Keratinocyte (primary cell): ENCODE results near the gene UGP2. TPM values are rescaled to one million over a fixed set of nuclear protein-coding genes. Genes with fewer than 3 reads are reported as not detected.
A peak's percentile ranks its signal among the peaks of the same experiment; 100 is the strongest.

ENCODE experiments used
- DNase-seq: peaks from one replicate; pipeline ENCODE4 v3.0.0-alpha.2; 2011; ENCODE audit warnings: low read depth, missing footprints, low spot score
- FAIRE-seq: peaks from 2 replicates; lab custom pipeline; 2011; peaks lifted over from hg19 to GRCh38; lab: Jason Lieb, UNC
- H2AFZ ChIP-seq: 2 replicates; pipeline ENCODE4 v1.6.0; 2012; ENCODE audit warnings: low read length, control low read depth, inconsistent platforms; ENCODE audit not compliant: control insufficient read depth
- H3K27ac ChIP-seq: 2 replicates; pipeline ENCODE4 v1.5.1; 2011; ENCODE audit warnings: low read length; ENCODE audit not compliant: control insufficient read depth, insufficient read depth
- H3K27me3 ChIP-seq: 3 replicates; pipeline ENCODE4 v1.6.0; 2011; ENCODE audit warnings: low read length; ENCODE audit not compliant: control insufficient read depth, insufficient read depth; ENCODE audit errors: extremely low read depth
- H3K36me3 ChIP-seq, 2 experiments: 2 replicates in 1 of 2; 3 replicates in 1 of 2; pipeline ENCODE4 v1.5.1; 2011; ENCODE audit warnings: low read length in 2 of 2, mild to moderate bottlenecking in 1 of 2; ENCODE audit not compliant: control insufficient read depth in 2 of 2, insufficient read depth in 2 of 2; ENCODE audit errors: extremely low read depth in 1 of 2
- H3K4me1 ChIP-seq: 3 replicates; pipeline ENCODE4 v1.5.1; 2011; ENCODE audit warnings: low read length; ENCODE audit not compliant: control insufficient read depth, insufficient read depth; ENCODE audit errors: extremely low read depth
- H3K4me2 ChIP-seq: 3 replicates; pipeline ENCODE4 v1.6.0; 2011; ENCODE audit warnings: low read depth, low read length; ENCODE audit not compliant: control insufficient read depth, insufficient read depth; ENCODE audit errors: extremely low read depth
- H3K4me3 ChIP-seq, 3 experiments: fragments of 200-600 bp in 1 of 3; sonication (generic) in 1 of 3; 2 replicates in 2 of 3; 3 replicates in 1 of 3; pipeline ENCODE4 v1.5.1; 2011 to 2016; ENCODE audit warnings: low read length in 3 of 3, mild to moderate bottlenecking in 3 of 3, control low read depth in 2 of 3, inconsistent platforms in 1 of 3, low read depth in 1 of 3, mixed read lengths in 1 of 3, mixed run types in 1 of 3, moderate library complexity in 1 of 3; ENCODE audit not compliant: control insufficient read depth in 2 of 3, insufficient read depth in 2 of 3; ENCODE audit errors: extremely low read depth in 1 of 3
- H3K79me2 ChIP-seq: 2 replicates; pipeline ENCODE4 v1.6.0; 2012; ENCODE audit warnings: low read length; ENCODE audit not compliant: control insufficient read depth, insufficient read depth
- H3K9ac ChIP-seq: 3 replicates; pipeline ENCODE4 v1.6.0; 2011; ENCODE audit warnings: low read length; ENCODE audit not compliant: control insufficient read depth, insufficient read depth; ENCODE audit errors: extremely low read depth
- H3K9me1 ChIP-seq: 3 replicates; pipeline ENCODE4 v1.6.0; 2011; ENCODE audit warnings: low read length; ENCODE audit not compliant: control insufficient read depth, insufficient read depth; ENCODE audit errors: extremely low read depth
- H3K9me3 ChIP-seq: 2 replicates; pipeline ENCODE4 v1.5.1; 2012; ENCODE audit warnings: low read depth, low read length; ENCODE audit not compliant: control insufficient read depth
- H4K20me1 ChIP-seq: 3 replicates; pipeline ENCODE4 v1.6.0; 2011; ENCODE audit warnings: low read length; ENCODE audit not compliant: control insufficient read depth, insufficient read depth; ENCODE audit errors: extremely low read depth
- EZH2 ChIP-seq: IDR thresholded peaks from one replicate; pipeline ENCODE4 v1.6.1; 2012; ENCODE audit warnings: inconsistent platforms, mild to moderate bottlenecking, low read length, moderate library complexity
- dilution Hi-C: fragments of 300-500 bp; cut with MboI; formaldehyde crosslinking; loops from one replicate; pipeline ENCODE4 v1.7.0; 2020; ENCODE audit warnings: low sequenced_read_pairs; ENCODE audit not compliant: extremely low pct_ligation_motif_present
- polyA plus RNA-seq, 5 experiments: library from polyadenylated mRNA; depleted of rRNA in 3 of 5; stranded (reverse) in 3 of 5; stranded (forward) in 1 of 5; unstranded in 1 of 5; fragments of >200 nt; gene quantifications; 1 replicate in 1 of 5; 2 replicates in 3 of 5; 3 replicates in 1 of 5; pipeline versions ENCODE4 v1.2.1 to v1.2.3, GENCODE V29; 2011 to 2012; ENCODE audit warnings: missing spikeins in 2 of 5, low read depth in 1 of 5, low replicate concordance in 1 of 5
- TF ChIP-seq, protein P1 (sequence below), 3 experiments: IDR thresholded peaks in 1 of 3; conservative IDR thresholded peaks in 1 of 3; optimal IDR thresholded peaks in 1 of 3; 2 replicates in 2 of 3; 3 replicates in 1 of 3; pipeline versions ENCODE3 to v1.5.1; 2011; ENCODE audit warnings: low read length in 3 of 3, mild to moderate bottlenecking in 3 of 3, moderate library complexity in 2 of 3, control low read depth in 1 of 3, inconsistent platforms in 1 of 3; ENCODE audit not compliant: insufficient read depth in 2 of 3; ENCODE audit errors: extremely low read depth in 1 of 3

Gene UGP2
- polyA plus RNA-seq, 1 donor (not counting 4 experiments of a cell fraction or from before 2014, with no cell fraction given) = 260 TPM

DNA sequence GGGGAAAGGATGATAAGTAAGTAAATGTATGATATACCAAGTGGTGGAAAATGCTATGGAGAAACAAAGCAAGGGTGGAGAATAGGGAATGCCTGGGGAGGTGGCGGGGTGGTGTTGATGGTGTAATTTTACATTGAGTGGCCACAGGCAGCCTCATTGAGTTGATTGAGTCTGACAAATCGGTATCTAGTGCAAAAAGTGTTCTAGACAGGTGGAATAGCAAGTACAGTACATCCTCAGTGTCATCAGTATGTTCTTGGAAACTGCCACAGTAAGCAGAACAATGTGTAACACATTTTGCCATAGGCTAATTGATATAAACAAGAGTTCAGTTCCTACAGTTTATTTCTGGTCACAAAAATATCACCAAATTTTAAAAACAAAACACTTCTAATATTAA lies 46.4 kb downstream of the UGP2 start:
- peaks cover 19 to 29% of the 10 kb centered on the region in 2 experiments for H3K36me3 ChIP-seq
- H3K9me3 ChIP-seq = no peaks in the 10 kb centered on the region
- no peak for DNase-seq
- H3K4me3 ChIP-seq = no peak overlapping the region
- TF ChIP-seq, protein P1, sequence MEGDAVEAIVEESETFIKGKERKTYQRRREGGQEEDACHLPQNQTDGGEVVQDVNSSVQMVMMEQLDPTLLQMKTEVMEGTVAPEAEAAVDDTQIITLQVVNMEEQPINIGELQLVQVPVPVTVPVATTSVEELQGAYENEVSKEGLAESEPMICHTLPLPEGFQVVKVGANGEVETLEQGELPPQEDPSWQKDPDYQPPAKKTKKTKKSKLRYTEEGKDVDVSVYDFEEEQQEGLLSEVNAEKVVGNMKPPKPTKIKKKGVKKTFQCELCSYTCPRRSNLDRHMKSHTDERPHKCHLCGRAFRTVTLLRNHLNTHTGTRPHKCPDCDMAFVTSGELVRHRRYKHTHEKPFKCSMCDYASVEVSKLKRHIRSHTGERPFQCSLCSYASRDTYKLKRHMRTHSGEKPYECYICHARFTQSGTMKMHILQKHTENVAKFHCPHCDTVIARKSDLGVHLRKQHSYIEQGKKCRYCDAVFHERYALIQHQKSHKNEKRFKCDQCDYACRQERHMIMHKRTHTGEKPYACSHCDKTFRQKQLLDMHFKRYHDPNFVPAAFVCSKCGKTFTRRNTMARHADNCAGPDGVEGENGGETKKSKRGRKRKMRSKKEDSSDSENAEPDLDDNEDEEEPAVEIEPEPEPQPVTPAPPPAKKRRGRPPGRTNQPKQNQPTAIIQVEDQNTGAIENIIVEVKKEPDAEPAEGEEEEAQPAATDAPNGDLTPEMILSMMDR (optimal IDR thresholded peaks at IDR 0.05 in 1 of 3, IDR thresholded peaks at IDR 0.05 in 1 of 3, conservative IDR thresholded peaks at IDR 0.05 in 1 of 3; ENCODE audit: extremely low read depth in 1 of 3, insufficient read depth in 2 of 3, low read length in 3 of 3) = no peak
- TF ChIP-seq EZH2 = no peak
- dilution Hi-C loops = no loop called here
- H3K9ac ChIP-seq = no peak overlapping the region
- H3K79me2 ChIP-seq = no peaks in the 10 kb centered on the region
- H3K27ac ChIP-seq = no peak overlapping the region
- no peak for FAIRE-seq
- H4K20me1 ChIP-seq = no peaks in the 10 kb centered on the region
- no peak overlapping the region for H2AFZ ChIP-seq
- no peaks in the 10 kb centered on the region for H3K27me3 ChIP-seq
- no peaks in the 10 kb centered on the region for H3K4me1 ChIP-seq
- H3K4me2 ChIP-seq = no peak overlapping the region
- no peaks in the 10 kb centered on the region for H3K9me1 ChIP-seq

DNA sequence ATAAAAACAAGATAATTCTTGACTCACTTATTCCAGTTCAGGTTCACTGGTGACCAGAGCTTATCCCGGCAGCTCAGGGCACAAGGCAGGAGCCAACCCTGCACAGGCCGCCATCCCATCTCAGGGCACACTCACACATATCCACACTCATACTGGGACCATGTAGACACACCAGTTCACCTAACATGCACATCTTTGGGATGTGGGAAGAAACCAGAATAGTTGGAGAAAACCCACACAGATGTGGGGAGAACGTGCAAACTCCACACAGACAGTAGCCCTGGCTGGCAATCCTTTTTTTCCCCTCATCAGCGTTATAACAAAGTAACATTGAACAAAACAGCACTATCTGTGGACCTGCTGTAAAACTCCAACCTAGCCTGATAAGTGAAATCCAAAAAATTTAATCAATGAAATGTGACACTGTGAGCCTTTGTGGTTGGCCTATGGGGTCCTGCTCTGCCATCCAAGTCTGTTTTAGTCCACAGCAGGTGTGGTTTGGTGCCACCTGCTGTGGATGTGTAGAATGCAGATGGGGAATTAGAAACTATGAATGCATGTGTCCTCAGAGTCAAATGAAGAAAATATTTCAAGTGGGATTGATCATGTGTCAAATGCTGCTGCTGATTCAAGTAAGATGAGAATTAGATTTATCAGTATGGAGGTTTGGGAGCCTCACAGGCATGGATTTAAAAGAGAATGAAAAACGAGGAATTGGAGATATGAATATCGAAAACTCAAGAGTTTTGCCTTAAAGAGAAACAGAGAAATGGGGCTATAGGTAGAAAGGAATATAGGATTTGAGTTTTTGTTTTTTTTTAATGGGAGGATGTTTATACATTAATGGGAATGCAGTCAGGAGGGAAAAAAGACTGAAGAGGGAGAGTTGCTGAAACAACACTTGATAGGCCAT lies 47.0 kb downstream of the UGP2 start:
- Histone ChIP-seq H3K4me3 (no peak overlapping the region), H3K4me2 (no peak overlapping the region), H3K9ac (no peak overlapping the region), H3K36me3 (peaks cover 20 to 23% of the 10 kb centered on the region in 2 experiments), H3K4me1 (no peaks in the 10 kb centered on the region), H3K79me2 (no peaks in the 10 kb centered on the region), H3K9me1 (no peaks in the 10 kb centered on the region), H3K9me3 (no peaks in the 10 kb centered on the region), H3K27ac (no peak overlapping the region), H4K20me1 (no peaks in the 10 kb centered on the region), H2AFZ (no peak overlapping the region), H3K27me3 (no peaks in the 10 kb centered on the region)
- FAIRE-seq (peak; percentile 57), DNase-seq (no peak)
- dilution Hi-C loops = no loop called here
- TF ChIP-seq, protein P1 (optimal IDR thresholded peaks at IDR 0.05 in 1 of 3, IDR thresholded peaks at IDR 0.05 in 1 of 3, conservative IDR thresholded peaks at IDR 0.05 in 1 of 3; ENCODE audit: extremely low read depth in 1 of 3, insufficient read depth in 2 of 3, low read length in 3 of 3) = peak; percentile 60 to 77 (median 77)
- no peak for TF ChIP-seq EZH2
